HG02798 (cell line): Measurements from ENCODE around the gene ACTN1.

Source experiments
- ATAC-seq: cut with Tn5 transposase; IDR thresholded peaks from one replicate; pipeline ENCODE4 v1.9.1; 2021; ENCODE audit warnings: mild to moderate bottlenecking; ENCODE audit not compliant: unreplicated experiment, poor library complexity

Gene ACTN1

DNA sequence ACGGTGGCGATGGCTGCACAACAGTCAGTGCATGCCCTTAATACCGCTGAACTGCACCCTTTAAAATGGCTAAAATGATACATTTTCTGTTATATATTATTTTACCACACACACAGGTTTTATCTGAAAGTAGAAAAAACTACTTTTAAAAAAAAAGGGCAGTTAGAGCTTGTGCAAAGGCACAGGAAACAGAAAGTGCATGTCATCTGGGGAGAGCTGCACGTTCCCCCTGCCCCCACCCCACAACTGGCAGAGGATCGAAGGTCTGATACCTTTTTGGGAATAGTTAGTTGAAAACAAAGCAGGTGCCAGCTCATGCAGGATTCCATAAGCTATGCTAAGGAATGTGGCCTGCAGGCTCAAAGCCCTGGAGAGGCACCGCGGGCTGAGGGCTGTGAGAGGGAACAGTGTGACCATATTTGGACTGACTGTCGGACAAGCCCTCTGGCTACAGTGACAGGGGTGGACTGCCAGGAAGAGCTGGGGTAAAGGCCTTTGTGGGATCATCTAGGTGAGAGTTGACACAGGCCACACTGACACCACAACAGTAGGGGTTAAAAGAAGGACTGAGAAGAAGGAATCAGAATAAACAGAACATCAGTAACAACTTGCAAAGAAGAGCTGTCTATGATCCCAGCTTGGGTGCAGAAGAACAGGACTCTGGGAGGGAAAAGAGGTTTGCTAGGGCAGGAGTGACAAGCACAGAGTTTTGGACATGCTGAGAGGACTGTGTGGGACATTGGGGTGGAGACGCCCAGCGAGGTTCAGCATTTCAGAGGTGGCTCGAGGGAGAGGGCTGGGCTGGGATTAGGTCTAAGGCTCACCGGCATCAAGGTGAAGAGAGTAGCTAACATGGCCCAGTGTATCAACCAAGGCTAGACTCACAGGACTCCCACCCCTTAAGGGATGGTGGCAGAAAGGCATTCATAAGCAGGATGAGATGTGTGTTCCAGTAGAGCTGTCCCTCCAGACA is 54.6 kb downstream of the ACTN1 start:
- ATAC-seq = no peak

DNA sequence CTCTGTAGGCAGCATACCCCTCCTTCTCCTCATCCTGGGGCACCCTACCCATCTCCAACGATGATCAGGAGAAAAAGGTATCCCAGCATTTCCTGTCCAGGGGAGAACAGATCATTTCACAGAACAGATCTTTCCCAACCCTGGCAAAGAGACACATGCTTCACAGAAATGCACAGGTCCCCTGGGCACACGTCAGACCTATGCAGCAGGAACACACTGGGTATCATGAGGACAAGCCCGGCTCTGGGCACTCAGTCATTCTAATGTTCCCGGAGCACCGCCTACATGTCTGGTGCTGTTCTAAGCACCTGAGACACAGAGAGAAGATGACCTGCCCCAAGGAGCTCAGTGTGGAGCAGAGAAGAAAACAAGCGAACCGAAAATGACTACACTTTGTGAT is 56.2 kb downstream of the ACTN1 start:
- no peak for ATAC-seq

DNA sequence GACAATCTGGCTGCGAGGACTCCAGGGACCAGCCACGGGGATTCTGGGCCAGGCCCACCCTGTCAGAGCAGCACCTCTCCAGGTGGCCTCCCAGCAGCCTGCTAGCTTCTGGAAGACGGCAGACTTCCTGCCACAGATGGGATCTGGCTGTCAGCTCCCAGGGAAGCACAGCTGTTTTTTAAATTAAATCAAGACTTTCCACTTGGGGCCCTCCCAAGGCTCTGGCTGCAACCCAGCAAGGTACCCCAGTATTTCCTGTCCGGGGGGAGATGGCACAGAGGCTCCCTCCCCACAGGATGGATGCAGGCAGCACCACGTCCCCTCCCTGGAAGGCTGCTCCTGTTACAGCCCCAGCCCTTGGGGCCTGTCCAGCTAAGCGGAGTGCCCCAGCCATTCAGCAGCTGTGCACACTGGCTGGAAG is 56.9 kb downstream of the ACTN1 start:
- no peak for ATAC-seq

DNA sequence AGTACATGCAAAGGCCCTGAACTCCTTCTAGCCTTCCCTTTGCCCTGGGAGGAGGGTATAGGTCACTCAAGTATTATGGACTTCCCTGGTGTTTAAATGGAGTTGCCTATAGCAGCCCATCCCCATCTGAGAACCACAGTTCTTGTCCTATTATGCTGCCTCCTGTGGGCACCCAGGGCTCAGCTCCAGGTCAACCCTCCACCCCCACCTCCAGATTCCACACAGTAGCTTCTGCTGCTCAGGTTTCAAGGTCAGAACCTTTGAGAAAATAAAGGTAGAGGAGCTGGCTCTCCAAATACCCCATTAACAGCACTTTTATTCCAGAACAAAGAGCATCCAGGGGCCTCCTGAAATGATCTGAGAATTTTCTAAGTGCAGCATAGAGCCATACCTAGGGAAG is 57.4 kb downstream of the ACTN1 start:
- ATAC-seq = no peak

DNA sequence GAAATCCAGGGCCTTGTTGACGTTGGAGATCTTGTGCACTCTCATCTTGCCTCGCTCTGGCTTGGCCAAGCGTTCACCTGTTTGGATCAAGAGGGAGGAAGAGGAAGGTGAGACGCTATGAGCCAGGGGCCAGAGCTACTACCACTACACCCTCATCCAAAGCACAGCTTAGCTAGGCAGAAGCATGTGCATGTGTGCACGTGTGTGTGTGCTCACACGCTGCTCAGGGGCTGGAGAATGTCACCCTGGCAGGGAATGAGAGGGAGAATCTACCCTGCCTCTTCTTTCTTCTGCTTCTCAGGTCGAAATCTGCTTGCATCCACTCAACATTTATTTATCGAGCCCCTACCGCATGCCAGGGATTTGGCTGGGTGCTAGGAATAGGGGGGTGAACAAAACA is 58.1 kb downstream of the ACTN1 start:
- ATAC-seq = no peak

DNA sequence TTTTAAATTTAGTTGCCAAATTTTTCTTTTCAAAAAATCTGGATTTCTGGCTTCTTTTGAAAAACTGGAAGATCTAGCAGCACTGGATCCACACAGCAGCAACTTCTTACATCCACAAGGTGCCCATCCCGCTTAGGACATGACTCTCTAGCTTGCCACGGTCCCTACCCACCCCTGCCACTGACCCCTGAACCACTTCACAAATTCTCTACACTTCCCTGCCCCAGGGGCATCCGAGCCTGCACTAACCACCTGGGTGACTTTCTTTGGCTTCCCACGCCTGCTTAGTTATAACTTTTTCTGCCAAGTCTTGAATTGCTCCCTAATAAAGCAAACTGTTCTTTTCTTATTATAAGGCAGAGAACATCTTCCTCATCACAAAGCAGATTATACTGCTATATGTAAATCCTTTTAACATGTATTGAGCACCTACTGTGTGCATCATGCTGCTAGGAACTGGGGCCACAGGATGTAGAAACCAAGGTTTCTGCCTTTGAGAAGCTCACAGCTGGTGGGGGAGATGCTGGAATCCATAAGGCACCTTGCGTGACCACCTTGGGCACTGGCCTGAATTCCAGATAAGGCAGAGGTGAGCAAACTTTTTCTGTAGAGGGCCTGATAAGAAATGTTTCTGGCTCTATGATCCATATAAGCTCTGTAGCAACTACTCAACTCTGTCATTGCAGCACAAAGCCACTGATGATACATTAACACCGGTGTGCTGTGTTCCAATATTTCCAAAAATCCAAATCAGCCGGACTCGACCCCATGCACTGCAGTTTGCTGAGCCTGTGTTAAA is 59.8 kb downstream of the ACTN1 start:
- no peak for ATAC-seq

DNA sequence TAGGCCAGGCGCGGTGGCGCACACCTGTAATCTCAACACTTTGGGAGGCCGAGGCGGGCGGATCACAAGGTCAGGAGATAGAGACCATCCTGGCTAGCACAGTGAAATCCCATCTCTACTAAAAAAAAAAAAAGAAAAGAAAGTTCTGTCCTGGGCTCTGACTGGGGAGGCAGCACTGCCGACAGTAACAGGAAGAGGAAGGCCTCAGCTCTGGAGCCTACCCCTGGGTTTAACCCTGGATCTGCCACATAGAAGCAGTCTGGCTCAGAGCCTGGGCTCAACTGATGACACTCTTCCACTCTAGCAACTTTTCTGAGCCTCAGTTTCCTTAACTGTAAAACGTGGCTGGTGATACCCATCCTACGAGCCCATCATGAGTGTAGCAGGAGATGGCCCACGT is 60.5 kb downstream of the ACTN1 start:
- no peak for ATAC-seq

DNA sequence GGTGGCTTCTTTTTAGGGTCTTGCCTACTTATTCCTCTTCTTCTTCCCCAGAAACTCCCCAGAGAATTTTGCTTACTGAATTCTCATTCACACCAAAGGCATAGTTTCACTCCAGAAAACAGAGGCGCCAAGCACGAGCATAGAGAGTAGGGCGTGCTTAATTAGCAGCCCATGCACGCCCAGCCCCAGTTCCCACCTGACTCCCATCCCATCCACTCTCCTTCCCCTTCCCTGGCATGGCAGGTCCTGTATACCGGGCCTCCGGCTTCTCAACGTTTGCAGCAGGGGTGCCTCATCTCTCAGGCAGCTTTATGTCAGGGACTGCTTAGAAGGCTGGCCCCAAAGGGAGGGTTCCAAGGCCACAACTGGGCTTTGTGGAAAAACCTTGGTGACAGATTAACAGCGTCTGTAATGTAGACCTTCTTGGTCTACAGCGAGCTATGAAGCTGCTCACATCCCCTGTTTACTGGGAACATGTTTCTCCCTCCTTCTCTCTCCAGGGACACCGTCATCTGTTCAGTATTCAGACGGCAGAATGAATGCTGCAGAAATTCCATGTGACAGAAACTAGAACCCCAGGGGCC is 62.7 kb downstream of the ACTN1 start:
- ATAC-seq = no peak

DNA sequence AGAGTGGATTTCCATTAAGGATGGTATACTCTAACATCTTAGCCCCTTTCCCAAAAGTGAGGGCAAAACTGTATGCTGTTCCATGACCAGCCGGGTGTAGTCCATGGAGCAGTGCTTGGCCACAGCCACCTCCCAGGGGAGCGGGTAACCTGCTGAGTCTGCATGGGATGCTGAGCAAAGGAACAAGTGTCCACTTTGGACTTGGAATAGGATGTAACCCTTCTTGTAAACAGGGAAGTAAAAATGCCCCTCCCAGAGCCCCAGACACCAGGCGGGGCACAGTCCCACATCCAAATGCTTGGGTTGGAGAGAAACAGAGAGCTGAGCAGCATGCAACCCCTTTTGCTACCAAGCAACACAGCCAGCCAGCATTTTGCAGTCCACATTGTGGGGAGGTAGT is 65.6 kb downstream of the ACTN1 start:
- ATAC-seq = no peak

DNA sequence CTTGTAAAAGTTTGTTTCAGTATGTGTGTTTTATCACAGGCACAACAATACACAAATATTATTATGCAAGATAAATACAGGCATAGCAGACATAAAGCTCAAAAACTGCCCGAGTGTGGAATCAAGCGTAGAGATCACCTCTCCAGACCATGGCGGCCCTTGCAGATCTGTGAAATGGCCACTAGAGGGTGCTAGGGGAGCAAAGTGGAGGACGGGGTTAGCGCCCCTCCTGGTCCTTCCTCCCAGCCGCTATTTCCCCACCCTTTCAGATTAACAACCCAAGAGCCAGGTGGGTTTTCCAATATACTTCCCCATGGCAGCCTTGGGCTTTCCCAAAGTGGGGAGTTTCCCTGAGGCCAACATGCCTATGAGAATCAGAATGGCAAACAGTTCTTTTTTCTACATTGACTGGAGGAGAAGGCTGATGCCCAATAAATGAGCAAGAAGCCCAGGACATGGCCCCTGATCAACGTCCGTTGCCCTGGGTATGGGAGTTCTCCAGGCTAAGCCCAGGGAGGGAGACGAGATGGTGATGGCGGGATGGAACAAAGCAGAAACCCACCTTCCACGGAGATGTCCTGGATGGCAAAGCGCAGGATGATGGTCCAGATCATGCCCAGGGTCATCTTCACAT is 67.4 kb downstream of the ACTN1 start:
- peak; percentile 53 for ATAC-seq

DNA sequence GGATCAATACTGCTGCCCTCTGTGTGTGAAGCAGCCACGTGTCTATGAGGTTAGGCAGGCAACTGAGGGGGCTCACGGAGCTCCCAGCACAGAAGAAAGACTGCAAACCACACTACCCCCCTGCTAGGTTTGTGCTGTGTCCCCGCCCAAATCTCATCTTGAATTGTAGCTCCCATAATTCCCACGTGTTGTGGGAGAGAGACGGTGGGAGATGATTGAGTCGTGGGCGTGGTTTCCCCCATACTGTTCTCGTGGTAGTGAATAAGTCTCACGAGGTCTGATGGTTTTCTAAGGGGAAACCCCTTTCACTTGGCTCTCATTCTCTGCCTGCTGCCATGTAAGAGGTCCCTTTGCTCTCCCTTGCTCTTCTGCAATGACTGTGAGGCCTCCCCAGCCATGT is 68.6 kb downstream of the ACTN1 start:
- ATAC-seq = no peak

DNA sequence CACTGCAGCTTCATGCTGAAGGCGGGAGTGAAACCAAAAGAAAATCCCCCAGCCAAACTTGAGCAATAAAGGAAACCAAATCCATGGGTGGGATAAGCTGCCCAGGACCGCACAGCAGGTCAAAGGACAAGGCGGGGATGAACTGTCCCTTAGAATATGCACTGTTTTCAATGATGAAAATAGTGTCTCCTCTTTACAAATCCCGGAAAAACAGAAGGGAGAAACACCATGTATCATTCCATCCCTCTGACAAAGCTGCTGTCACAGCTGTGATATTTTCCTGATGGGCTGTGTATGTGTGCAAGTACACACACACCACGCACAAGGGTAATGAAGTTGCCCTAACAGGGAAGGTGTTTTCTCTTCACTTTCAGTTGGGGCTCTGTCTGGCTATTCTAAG is 70.3 kb downstream of the ACTN1 start:
- ATAC-seq = no peak

DNA sequence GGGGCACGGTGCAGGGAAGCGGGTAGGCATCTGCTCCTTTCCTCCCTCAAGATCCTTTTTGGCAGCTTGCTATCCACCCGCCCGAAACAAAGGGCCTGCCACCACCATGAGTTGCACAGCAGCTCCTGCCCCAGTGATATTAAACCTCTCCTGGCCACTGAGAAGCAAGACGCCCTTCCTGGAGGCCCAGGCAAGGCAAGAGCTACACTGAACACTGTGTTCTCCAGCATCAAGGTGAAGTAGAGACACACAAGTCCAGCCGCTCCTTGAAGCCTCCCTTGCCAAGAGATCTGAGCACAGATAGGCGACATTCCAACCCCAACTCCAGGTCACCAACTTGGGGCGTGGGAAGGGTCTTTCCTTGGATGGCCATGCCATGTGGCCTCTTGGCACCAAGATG is 70.9 kb downstream of the ACTN1 start:
- no peak for ATAC-seq

DNA sequence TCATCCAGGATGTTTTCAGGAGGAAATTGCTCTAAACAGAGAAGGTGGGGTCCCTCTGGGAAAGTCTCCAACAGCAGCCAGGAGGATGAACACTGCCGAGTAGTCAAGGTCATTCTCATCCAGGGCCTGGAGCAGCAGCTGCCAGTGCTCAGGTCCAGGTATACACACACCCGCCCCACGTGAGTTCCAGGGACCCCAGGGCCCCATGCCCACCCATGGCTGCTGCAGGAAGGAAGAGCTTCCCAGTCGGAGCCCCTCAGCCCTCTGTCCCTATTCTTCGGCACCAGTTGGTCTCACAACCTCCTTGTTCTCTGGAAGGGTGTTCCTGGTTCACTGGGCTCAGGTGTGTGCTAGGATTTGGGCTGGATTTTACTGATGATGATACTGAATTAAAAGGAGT is 72.7 kb downstream of the ACTN1 start:
- no peak for ATAC-seq

DNA sequence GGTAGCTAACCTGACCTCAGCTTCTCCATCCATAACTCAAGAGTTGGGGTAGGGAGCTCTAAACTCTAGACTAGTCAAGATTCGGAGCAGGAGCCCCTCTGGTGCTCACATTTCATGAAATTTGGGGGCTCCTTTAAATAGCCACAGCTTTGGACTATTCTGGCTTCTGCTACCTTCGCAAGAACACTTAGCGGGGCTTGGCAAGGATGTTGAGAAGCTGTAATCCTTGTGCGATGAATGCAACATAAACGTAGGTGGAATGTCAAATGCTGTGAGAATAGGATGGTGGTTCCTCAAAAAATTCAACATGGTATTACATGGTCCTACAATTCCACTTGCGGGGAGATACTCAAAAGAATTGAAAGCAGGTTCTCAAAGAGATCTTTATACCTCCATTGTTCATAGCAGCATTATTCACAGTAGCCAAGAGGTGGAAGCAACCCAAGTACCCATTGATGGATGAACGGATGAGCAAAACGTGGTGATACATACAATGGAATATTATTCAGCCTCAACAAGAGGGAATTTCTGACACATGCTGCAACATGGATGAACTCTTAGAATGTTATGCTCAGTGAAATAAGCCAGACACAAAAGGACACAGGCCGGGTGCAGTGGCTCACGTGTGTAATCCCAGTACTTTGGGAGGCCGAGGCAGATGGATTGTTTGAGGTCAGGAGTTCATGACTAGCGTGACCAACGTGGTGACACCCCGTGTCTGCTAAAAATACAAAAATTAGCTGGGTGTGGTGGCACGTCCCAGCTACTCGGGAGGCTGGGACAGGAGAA is 73.8 kb downstream of the ACTN1 start:
- ATAC-seq = no peak

DNA sequence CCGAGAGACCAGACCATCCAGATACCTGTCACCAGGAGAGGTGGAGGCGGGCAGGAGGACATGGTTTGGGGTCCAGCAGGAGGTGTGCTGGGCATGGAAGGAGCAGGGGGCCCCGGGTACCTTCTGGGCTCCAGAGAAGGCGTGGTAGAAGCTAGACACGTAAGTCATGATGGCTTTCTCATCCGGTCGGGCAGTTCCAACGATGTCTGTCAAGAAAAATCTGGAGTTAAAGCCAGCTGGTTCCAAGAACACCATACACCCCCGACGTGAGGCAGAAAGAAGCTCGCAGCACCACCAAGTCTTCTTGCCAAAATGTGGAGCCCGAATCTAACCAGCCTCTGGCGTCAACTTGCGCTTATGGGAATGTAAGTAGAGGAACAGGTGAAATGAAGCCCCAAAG is 76.7 kb downstream of the ACTN1 start:
- no peak for ATAC-seq

DNA sequence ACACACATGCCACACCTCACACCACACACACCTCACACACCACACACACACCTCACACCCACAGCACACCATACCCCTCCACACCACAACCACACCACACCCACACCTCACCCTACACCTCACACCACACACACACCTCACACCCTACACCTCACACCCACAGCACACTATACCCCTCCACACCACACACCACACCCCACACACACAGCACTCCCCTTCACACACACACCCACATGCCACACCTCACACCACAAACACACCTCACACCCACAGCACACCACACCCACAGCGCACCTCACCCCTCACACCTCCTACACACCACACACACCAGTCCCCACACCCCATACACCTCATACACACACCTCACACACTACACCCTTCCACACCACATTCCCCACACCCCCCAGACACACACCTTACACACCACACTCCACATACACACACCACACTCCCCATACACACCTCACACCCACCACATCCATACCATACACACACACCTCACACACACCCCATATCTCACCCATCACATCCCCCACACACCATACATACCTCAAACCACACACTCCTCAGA is 80.0 kb downstream of the ACTN1 start:
- ATAC-seq = no peak

DNA sequence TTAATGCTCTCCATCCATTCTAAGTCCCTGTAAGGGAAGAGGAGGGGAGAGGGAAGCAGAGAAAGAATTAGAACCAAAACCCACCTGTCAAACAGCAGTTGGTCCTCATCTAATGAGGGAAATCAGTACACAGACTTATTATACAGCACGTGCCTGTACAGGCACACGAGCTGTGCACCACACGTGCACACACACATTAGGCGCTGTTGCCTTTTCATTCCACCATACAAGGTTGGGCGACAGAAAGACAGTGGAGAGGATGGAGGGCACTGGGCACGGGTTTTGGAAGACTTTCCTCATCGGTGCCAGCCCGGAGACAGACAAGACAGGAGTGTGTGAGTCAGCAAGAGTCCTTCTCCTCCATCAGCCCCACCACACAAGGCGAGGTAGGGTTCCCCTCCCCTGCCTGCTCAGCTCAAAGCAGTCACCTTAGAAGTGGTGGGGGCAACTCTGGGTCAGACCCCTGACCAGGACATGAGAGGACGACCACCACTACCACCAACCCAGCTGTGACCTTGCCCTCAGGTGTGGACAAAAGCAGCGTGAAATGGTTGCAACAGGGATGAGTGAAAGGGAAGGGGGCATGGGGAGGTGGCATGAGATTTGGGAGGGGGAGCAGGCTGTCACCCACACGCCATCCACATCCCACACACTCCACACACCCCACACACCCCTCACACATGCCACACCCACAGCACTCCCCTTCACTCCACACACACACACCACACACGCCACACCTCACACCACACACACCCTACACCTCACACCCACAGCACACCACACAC is 80.7 kb downstream of the ACTN1 start:
- ATAC-seq = no peak
